ENCODE results near the gene VAMP2.
A peak's percentile ranks its signal among the peaks of the same experiment; 100 is the strongest.

Gene VAMP2

DNA sequence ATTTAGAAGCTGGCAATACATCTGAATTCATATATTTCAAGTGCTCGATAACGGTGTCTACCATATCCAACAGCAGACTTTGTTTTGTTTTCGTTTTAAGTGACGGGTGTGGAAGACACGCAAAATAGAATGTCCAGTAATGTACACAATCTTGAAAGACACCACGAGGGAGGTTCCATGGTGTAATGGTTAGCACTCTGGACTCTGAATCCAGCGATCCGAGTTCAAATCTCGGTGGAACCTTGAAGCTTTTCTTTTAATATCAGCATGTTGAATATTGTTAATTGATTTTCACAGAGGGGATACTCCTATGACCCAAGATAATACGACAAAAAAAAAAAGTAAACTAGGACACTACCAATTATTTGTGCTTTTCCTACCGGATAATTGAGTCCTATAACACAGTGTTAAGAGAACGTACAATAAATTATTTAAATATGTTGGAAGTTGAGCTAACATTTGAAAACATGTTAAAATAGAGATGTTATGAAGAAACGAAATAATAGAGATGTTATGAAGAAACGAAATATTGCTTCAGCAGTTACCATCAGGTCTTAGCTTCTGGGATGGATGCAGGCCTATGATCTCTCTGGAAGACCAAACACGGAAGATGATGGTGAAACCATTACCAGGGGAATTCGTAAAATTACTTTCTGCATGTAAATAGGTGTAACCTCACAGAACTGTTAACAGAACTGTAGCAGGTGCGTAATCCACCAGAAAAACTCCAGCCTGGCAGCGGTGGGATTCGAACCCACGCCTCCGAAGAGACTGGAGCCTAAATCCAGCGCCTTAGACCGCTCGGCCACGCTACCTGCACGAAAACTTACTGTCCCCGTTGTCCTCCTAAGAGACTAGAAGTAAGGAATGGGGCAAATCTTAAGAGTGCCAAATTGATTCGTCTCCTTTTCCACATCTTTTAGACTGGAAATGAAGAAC lies 42.9 kb downstream of the VAMP2 start:
- peaks cover 64% of the 10 kb centered on the region for H3K4me1 Mint-ChIP-seq (ENCODE audit: low read depth)
- H3K9me3 Mint-ChIP-seq = no peaks in the 10 kb centered on the region
- H3K36me3 Mint-ChIP-seq (ENCODE audit: low read depth) = peaks cover 12% of the 10 kb centered on the region
- H3K4me3 Mint-ChIP-seq = peak overlapping the region; percentile 93
- peak overlapping the region; percentile 99 for H3K27ac Mint-ChIP-seq
- H3K27me3 Mint-ChIP-seq = peaks cover 64% of the 10 kb centered on the region

DNA sequence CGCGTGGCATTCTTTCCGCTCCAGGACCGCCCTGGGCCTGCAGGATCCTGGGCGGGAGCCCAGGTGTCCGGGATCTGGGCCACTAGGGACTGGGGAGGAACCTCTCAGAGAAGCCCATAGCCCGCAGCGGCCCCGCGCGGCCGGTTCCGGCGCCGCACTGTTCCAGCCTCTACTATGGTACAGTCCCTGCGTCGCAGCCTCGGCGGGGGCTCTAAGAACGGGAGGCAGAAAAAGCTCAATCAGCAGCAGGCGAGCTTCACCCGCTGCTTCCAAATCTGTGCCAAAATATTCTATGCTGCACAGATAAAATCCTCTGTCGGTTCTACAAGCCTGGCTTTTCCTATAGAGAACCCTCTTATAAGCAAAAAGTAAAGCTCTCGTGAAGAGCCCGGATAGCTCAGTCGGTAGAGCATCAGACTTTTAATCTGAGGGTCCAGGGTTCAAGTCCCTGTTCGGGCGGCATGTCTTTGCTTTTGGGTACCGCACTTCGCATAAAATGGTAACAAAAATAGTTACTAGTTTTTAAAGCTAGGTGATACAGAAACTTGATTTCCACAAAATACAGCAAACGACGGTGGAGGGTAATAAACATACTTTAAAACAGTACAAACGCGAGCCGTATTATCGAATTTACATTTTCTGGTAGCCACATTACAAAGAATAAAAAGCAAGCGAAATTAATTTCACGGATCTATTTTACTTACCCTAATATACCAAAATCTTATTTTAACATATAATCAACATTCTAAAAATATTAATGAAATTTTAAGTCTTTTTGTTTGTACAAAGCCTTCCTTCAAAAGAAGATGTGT lies 43.8 kb downstream of the VAMP2 start:
- Mint-ChIP-seq H3K9me3 (no peaks in the 10 kb centered on the region), H3K27me3 (peaks cover 63% of the 10 kb centered on the region), H3K27ac (peak overlapping the region; percentile 96), H3K4me1 (ENCODE audit: low read depth) (peaks cover 56% of the 10 kb centered on the region), H3K36me3 (ENCODE audit: low read depth) (peaks cover 12% of the 10 kb centered on the region), H3K4me3 (peak overlapping the region; percentile 93)

DNA sequence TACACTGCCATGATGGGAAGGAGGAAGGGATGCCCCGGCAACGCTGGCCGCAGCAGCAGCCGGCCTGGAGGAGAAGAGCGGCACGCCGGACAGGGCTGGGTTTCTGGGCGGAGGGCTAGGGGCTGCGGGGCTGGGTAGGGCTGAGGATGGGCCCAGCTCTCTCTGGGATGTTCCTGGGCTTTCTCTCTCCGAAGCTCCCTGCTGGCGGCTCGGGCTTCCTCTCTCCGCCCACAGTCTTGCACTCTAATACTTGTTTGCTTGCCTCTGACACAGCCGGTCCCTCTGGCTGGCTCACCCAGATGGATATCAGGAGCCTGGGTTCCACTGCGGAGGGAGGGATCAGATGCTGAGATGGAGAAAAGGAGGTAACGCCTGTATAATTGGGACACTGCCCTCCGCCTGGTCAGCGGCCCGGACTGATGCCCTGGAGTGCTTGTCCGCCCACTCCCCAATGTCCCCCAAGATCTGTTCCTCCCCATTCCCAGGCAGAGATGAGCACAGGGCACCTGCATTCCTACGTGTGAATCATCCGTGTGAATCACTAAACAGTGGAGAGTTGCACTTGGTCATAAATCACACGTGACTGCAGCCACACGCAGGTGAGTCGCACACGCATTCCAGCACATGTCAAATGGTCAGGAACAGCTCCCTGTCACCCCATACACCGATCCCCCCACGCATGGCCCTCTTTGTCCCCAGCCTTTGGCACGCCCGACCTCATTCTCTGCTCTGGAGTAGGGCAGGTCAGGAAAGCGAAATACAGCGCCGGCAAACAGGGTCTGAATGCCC lies 44.6 kb downstream of the VAMP2 start, which contains the start of gene ALOXE3:
Gene ALOXE3 (minus strand): TSS at position 535 of the 789 bp plus-strand sequence. CDS start 524 bp downstream, at position 11.
- Mint-ChIP-seq H3K4me1 (ENCODE audit: low read depth) (peaks cover 47% of the 10 kb centered on the region), H3K27ac (peak within 1 kb of the TSS; percentile 96), H3K27me3 (peaks cover 60% of the 10 kb centered on the region)

DNA sequence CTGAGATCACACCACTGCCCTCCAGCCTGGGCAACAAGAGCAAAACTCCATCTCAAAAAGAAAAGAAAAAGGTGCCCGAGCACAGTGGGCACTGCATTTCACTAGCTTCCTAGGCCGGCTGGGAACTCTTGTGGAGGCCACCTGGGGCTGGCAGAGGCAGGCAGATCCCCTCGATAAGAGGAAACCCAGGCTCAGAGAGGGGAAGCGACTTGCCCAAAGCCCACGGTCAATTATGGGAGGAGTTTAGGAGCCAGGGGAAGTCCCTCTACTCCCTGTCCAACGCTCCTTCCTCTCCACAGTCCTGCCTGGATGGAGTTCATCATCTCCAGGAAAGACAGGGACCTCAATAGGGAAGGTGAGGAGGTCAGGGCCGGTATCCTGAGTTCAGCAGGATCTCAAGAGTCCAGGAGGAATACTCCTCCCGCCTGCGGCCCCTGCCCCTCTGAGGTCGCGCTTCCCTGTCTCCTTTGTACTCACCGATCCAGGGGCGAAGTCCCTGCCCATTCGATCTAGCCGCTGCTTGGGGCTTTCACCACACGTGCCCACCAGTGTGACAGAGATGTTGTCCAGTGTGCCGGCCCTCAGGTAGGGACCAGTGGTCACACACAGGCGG lies 45.3 kb downstream of the VAMP2 start:
- Mint-ChIP-seq H3K4me1 (ENCODE audit: low read depth) (peaks cover 40% of the 10 kb centered on the region), H3K4me3 (peak overlapping the region; percentile 93), H3K36me3 (ENCODE audit: low read depth) (peaks cover 12% of the 10 kb centered on the region), H3K27ac (no peak overlapping the region), H3K27me3 (peaks cover 62% of the 10 kb centered on the region), H3K9me3 (no peaks in the 10 kb centered on the region)

More for the DNA sequence above, 44.6 kb downstream of the VAMP2 start, which contains the start of gene ALOXE3:
- Mint-ChIP-seq H3K36me3 (ENCODE audit: low read depth) (peaks cover 12% of the 10 kb centered on the region), H3K4me3 (peak within 1 kb of the TSS; percentile 93), H3K9me3 (no peaks in the 10 kb centered on the region)

DNA sequence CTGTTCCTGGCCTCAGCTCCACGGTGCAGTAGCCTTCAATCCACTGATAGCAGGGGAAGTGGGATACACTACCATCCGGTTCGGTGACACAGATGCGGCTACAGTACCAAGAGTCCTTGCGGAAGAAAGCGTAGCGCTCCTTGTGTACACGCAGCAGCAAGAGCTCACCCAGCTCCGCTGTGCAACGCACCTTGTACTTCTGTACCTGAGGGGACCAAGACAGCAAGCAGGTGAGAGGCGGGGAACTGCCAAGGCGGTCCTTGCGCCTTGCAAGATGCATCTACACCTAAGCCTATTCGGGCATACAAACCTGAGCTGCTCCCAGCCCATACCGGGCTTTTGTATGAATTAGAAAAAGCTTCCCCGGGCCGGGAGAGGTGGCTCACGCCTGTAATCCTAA lies 46.0 kb downstream of the VAMP2 start:
- no peaks in the 10 kb centered on the region for H3K9me3 Mint-ChIP-seq
- no peak overlapping the region for H3K4me3 Mint-ChIP-seq
- peaks cover 12% of the 10 kb centered on the region for H3K36me3 Mint-ChIP-seq (ENCODE audit: low read depth)
- peaks cover 38% of the 10 kb centered on the region for H3K4me1 Mint-ChIP-seq (ENCODE audit: low read depth)
- no peak overlapping the region for H3K27ac Mint-ChIP-seq
- peaks cover 62% of the 10 kb centered on the region for H3K27me3 Mint-ChIP-seq

DNA sequence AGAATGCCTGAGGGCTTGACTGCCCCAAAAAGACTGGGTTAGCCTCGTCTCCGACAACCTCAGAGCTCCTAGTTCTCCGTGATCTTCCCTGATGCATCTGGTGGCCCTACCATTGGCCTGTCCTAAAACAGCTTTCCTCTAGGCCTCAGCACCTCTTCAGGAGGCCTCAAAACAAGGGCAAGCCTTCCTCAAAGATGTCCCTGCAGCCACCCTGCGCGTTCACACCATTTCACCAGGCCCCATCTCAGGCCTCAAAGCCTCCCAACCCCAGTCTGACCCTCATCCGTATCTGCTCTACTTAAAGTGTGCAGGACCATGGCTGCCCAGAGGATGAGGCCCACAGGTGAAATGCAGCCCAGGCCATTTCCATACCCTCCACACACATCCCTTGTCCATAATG lies 51.8 kb downstream of the VAMP2 start:
- no peak overlapping the region for H3K4me3 Mint-ChIP-seq
- peaks cover 47% of the 10 kb centered on the region for H3K27me3 Mint-ChIP-seq
- no peaks in the 10 kb centered on the region for H3K36me3 Mint-ChIP-seq (ENCODE audit: low read depth)
- no peaks in the 10 kb centered on the region for H3K9me3 Mint-ChIP-seq
- H3K4me1 Mint-ChIP-seq (ENCODE audit: low read depth) = peaks cover 4% of the 10 kb centered on the region
- no peak overlapping the region for H3K27ac Mint-ChIP-seq

DNA sequence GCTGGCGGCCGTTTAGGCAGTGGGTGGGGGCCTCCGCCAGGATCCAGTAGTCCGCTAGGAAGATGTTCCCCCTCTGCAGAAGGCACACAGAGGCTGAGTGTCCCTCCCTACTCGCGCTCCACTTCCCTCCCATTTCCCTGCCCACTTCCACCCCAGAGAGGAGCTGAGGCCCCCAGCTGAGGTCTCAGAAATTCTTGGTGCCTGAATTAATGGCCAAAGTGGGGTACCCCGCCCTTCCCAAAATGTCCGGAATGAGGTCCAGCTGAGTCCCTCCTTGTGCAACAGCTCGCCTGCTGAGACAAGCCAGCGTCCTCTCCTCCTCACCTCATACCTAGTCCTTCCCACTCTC lies 52.3 kb downstream of the VAMP2 start:
- Mint-ChIP-seq H3K27me3 (peaks cover 42% of the 10 kb centered on the region), H3K9me3 (no peaks in the 10 kb centered on the region), H3K36me3 (ENCODE audit: low read depth) (no peaks in the 10 kb centered on the region), H3K4me1 (ENCODE audit: low read depth) (peaks cover 4% of the 10 kb centered on the region), H3K27ac (no peak overlapping the region), H3K4me3 (no peak overlapping the region)

DNA sequence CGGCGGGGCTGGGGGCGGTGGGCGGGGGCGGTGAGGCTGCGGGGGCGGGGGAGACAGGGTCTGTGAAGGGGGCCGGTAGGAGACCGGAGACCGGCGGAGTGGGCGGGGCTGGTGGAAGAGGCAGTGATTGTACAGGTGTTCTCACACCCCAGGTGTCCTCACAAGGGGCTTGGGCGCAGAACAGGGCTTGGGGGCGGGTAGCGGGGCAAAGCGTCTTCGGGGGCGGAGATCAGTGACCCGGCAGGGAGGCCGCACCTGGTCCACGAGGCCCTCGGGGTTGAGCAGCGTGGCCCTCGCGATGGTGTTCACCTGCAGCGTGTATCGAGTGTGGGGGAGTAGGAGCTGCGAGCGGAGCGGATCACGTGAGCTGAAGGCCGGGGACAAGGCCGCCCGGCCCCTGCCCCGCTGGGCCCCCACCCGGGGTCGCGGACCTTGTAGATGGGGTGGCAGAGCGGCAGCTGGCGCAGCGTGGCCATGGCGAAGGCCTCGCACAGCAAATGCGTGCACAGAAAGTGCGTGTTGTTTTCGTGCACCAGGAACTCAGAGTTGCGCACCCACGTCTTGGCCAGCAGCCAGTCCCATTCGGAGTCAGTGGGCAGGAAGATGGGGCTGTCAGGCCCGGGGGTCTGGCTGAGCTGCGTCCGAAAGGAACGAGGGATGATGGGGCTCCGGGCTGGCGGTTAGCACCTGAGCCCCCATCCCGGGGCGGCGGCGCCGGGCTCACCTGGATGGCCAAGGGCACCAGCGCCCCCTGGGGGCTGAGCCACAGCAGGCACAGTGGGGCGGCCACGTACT lies 52.9 kb downstream of the VAMP2 start:
- Mint-ChIP-seq H3K4me3 (no peak overlapping the region), H3K27me3 (peaks cover 36% of the 10 kb centered on the region), H3K4me1 (ENCODE audit: low read depth) (peaks cover 4% of the 10 kb centered on the region), H3K36me3 (ENCODE audit: low read depth) (no peaks in the 10 kb centered on the region), H3K27ac (no peak overlapping the region), H3K9me3 (no peaks in the 10 kb centered on the region)
